GM12878 (cell line): Measurements from ENCODE around the gene GRXCR2.

ENCODE experiments used
- CTCF ChIP-seq, 3 experiments: IDR thresholded peaks in 2 of 3; conservative IDR thresholded peaks in 1 of 3; 2 replicates each; pipeline ENCODE4 v1.5.1; 2011; ENCODE audit warnings: low read depth in 3 of 3, low read length in 3 of 3, mild to moderate bottlenecking in 3 of 3, control low read depth in 2 of 3, moderate library complexity in 2 of 3, inconsistent platforms in 1 of 3, mixed read lengths in 1 of 3; ENCODE audit not compliant: control insufficient read depth in 2 of 3, insufficient read depth in 1 of 3; ENCODE audit errors: extremely low read depth in 1 of 3
- EGR1 ChIP-seq, 2 experiments: IDR thresholded peaks; 1 replicate in 1 of 2; 2 replicates in 1 of 2; pipeline ENCODE4 v1.6.1; 2011 to 2012; ENCODE audit warnings: low read depth in 2 of 2, low read length in 2 of 2, borderline replicate concordance in 1 of 2, mild to moderate bottlenecking in 1 of 2, moderate library complexity in 1 of 2
- EZH2 ChIP-seq: IDR thresholded peaks from 2 replicates; pipeline ENCODE4 v1.6.1; 2012; ENCODE audit warnings: low read depth, mild to moderate bottlenecking, control low read depth, inconsistent platforms, low read length, borderline replicate concordance; ENCODE audit not compliant: control insufficient read depth
- POLR2AphosphoS5 ChIP-seq: IDR thresholded peaks from 2 replicates; pipeline ENCODE4 v1.6.1; 2011; ENCODE audit warnings: mild to moderate bottlenecking, low read length, inconsistent platforms
- RFX5 ChIP-seq: IDR thresholded peaks from 2 replicates; pipeline ENCODE4 v1.6.1; 2011; ENCODE audit warnings: low read depth, low read length, improper control_type of control experiment
- TAF1 ChIP-seq: IDR thresholded peaks from 2 replicates; pipeline ENCODE4 v1.6.1; 2011; ENCODE audit warnings: mild to moderate bottlenecking, low read depth, low read length, borderline replicate concordance
- TF ChIP-seq, protein P1 (sequence below): IDR thresholded peaks from 2 replicates; pipeline ENCODE4 v1.6.1; 2011; ENCODE audit warnings: borderline replicate concordance, low read depth, mild to moderate bottlenecking, moderate library complexity, low read length; ENCODE audit not compliant: insufficient read depth, poor library complexity, severe bottlenecking
- TF ChIP-seq, protein P2 (sequence below): fragments of 450-650 bp; IDR thresholded peaks from 2 replicates; pipeline ENCODE4 v1.6.1; 2018; ENCODE audit warnings: mild to moderate bottlenecking, low read depth, moderate library complexity; ENCODE audit not compliant: partially characterized antibody

DNA sequence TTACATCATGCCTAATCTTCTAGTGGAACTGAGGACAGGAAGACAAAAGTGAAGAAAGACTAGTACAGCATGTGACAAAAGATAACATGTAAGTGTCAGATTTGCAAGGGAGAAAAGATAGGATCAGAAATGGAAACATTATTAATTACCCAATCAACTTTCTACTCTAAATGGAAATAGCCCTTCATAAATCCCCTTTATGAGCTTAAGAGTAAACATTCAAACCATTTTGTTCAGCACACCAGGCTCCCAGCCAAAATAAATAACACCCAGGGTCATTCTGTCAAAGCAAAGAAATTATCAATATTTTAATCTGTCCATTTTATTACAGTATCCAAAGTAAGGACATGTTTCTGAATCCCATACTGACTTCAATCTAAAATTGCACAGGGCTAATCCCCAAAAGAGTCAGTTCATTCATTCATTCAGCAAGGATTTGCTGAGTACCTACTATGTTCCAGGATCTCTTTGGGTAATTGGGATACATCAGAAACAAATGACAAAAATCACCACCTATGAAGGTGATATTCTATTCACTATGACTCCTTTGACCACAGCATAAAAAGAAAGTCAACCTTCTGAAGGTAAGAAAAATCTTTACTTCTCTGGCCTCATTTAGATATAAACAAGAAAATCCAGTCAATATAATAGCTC, 43.0 kb downstream of the GRXCR2 start:
- TF ChIP-seq RFX5, result no peak
- no peak for TF ChIP-seq TAF1
- TF ChIP-seq EZH2, result no peak
- TF ChIP-seq, protein P1, sequence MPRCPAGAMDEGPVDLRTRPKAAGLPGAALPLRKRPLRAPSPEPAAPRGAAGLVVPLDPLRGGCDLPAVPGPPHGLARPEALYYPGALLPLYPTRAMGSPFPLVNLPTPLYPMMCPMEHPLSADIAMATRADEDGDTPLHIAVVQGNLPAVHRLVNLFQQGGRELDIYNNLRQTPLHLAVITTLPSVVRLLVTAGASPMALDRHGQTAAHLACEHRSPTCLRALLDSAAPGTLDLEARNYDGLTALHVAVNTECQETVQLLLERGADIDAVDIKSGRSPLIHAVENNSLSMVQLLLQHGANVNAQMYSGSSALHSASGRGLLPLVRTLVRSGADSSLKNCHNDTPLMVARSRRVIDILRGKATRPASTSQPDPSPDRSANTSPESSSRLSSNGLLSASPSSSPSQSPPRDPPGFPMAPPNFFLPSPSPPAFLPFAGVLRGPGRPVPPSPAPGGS, result no peak
- TF ChIP-seq CTCF (IDR thresholded peaks at IDR 0.05 in 2 of 3, conservative IDR thresholded peaks at IDR 0.05 in 1 of 3; ENCODE audit: control insufficient read depth in 2 of 3, extremely low read depth in 1 of 3, insufficient read depth in 1 of 3, low read depth in 3 of 3, low read length in 3 of 3), result no peak
- TF ChIP-seq EGR1 (IDR thresholded peaks at IDR 0.05; ENCODE audit: borderline replicate concordance in 1 of 2, low read depth in 2 of 2, low read length in 2 of 2), result no peak
- no peak for TF ChIP-seq POLR2AphosphoS5
- TF ChIP-seq, protein P2, sequence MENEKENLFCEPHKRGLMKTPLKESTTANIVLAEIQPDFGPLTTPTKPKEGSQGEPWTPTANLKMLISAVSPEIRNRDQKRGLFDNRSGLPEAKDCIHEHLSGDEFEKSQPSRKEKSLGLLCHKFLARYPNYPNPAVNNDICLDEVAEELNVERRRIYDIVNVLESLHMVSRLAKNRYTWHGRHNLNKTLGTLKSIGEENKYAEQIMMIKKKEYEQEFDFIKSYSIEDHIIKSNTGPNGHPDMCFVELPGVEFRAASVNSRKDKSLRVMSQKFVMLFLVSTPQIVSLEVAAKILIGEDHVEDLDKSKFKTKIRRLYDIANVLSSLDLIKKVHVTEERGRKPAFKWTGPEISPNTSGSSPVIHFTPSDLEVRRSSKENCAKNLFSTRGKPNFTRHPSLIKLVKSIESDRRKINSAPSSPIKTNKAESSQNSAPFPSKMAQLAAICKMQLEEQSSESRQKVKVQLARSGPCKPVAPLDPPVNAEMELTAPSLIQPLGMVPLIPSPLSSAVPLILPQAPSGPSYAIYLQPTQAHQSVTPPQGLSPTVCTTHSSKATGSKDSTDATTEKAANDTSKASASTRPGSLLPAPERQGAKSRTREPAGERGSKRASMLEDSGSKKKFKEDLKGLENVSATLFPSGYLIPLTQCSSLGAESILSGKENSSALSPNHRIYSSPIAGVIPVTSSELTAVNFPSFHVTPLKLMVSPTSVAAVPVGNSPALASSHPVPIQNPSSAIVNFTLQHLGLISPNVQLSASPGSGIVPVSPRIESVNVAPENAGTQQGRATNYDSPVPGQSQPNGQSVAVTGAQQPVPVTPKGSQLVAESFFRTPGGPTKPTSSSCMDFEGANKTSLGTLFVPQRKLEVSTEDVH, result no peak
